ENCODE measurements around the gene MEGF11.

GRCh38 chr15:65968511-65968910 lies 285.0 kb downstream of the MEGF11 start:
- TF ChIP-seq, protein P1, sequence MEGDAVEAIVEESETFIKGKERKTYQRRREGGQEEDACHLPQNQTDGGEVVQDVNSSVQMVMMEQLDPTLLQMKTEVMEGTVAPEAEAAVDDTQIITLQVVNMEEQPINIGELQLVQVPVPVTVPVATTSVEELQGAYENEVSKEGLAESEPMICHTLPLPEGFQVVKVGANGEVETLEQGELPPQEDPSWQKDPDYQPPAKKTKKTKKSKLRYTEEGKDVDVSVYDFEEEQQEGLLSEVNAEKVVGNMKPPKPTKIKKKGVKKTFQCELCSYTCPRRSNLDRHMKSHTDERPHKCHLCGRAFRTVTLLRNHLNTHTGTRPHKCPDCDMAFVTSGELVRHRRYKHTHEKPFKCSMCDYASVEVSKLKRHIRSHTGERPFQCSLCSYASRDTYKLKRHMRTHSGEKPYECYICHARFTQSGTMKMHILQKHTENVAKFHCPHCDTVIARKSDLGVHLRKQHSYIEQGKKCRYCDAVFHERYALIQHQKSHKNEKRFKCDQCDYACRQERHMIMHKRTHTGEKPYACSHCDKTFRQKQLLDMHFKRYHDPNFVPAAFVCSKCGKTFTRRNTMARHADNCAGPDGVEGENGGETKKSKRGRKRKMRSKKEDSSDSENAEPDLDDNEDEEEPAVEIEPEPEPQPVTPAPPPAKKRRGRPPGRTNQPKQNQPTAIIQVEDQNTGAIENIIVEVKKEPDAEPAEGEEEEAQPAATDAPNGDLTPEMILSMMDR (IDR thresholded peaks at IDR 0.05): no peak
- TF ChIP-seq POLR2A (IDR thresholded peaks at IDR 0.05): no peak
